HG03039 (cell line): Measurements from ENCODE around the gene CCDC51.
A peak's percentile ranks its signal among the peaks of the same experiment; 100 is the strongest.
"Not testable (repeated sequence)": the region's sequence is repeated elsewhere in the genome, so short reads cannot be mapped to it uniquely, and the experiment has no call there.

Source experiments
- ATAC-seq: cut with Tn5 transposase; IDR thresholded peaks from one replicate; pipeline ENCODE4 v1.9.1; 2021; ENCODE audit warnings: mild to moderate bottlenecking, moderate library complexity; ENCODE audit not compliant: unreplicated experiment

The CCDC51 gene, protein sequence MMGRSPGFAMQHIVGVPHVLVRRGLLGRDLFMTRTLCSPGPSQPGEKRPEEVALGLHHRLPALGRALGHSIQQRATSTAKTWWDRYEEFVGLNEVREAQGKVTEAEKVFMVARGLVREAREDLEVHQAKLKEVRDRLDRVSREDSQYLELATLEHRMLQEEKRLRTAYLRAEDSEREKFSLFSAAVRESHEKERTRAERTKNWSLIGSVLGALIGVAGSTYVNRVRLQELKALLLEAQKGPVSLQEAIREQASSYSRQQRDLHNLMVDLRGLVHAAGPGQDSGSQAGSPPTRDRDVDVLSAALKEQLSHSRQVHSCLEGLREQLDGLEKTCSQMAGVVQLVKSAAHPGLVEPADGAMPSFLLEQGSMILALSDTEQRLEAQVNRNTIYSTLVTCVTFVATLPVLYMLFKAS

DNA sequence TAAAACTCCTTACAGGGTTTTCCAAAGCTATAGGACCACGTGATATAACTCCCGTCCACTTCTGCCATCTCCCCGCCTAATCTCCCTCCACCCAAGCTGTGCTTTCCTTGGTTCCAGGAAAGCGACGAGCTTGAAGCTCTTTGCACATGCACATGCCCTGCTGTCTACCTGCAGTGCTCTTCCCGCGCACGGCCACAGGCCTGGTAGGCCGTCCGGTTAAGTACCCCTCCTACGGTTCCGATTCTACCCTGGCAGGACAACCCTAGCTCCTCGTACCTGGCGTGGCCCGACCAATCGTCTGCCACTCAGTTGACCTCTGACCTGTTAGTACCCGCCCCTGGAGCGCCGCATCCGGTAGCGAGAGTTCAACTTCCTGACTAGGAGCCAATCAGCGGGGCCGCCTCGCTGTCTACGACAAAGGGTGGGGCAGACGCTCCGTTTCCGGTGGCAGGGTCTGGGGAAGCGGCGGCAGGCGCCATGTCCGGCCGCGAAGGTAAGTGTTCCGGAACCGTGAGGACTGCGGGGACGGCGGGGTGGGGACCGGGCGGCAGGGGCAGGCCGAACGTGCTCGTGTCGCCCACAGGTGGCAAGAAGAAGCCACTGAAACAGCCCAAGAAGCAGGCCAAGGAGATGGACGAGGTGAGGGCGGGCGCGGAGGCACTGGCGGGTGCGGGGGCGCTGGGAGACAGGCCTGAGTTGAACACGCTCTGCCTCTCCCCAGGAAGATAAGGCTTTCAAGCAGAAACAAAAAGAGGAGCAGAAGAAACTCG, at the start of gene CCDC51, which contains the start of gene TMA7:
CCDC51 (minus strand) TSS at position 300 of the 770 bp plus-strand sequence. CDS start 4,991 bp downstream, outside the sequence.
TMA7 (plus strand) TSS at position 438 of the 770 bp plus-strand sequence; CDS start at position 478, 40 bp downstream.
- ATAC-seq = peak; percentile 91

DNA sequence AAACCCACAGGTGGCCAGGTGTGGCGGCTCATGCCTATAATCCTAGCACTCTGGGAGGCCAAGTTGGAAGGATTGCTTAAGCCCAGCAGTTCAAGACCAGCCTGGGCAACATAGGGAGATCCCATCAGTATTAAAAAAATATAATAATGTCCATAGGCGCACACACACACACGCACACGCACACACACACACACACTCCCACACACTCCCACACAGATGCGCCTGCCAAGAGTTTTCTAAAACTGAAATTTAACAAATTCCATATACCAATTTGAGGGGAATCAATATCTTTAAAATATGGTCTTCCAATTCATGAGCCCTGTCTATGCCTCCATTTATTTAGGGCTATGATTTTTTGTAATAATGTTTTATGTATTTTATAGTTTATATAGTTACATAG, 47.0 kb upstream of the CCDC51 start:
- no peak for ATAC-seq

DNA sequence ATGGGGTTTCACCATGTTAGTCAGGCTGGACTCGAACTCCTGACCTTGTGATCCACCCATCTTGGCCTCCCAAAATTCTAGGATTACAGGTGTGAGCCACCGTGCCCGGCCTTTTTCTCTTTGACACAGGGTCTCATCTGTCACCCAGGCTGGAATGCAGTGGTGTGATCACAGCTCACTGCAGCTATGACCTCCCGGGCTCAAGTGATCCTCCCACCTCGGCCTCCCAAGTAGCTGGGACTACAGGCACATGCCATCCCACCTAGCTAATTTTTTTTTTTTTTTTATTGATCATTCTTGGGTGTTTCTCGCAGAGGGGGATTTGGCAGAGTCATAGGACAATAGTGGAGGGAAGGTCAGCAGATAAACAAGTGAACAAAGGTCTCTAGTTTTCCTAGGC, 42.9 kb upstream of the CCDC51 start:
- not testable (repeated sequence) for ATAC-seq

DNA sequence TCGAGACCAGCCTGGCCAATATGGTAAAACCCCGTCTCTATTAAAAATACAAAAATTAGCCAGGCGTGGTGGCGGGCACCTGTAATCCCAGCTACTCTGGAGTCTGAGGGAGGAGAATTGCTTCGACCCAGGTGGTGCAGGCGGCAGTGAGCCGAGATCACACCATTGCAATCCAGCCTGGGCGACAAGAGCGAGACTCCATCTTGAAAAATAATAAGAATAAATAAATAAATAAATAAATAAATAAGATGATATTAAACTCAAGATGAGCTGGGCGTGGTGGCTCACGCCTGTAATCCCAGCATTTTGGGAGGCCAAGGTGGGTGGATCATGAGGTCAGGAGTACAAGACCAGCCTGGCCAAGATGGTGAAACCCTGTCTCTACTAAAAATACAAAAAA, 41.0 kb upstream of the CCDC51 start:
- ATAC-seq = not testable (repeated sequence)

DNA sequence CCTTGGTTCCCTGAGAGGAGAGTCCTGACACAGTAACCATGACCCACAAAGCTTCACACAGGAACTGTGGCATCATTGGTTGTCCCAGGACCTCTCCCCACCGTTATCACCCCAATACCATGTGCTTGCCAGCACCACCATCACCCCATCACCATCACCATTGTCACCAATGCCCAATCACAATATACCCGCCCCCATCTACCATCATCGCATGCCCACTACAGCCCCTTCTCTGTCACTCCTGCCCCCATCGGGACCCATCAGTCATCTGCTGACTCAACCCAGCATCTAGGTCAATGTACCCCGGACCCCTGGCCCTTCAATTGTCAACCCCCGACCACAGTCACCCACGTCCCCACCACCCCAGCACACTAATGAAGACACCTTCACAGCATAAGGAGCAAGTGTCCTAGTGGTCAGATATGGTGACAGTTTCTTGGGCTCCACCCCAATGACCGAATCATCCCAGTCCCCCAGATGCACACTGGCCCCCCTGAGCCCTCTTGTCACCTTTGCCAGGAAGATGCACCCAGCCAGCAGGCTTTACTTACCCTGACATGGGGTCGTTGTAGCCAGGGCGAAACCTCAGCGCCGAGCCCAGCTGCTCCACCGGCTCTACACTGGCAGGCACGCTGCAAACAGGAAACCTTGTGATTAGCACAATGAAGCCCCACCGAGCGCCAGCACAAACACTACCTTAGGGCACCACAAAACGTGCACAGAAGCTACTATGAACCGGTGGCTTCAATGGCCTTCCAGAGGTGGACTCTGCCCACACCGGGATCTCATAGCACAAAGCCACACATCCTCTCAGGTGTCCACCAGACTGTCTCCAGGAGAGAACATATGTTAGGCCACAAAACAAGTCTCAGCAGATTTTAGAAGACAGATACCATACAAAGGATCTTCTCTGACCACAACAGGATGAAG, 39.0 kb upstream of the CCDC51 start:
- no peak for ATAC-seq

DNA sequence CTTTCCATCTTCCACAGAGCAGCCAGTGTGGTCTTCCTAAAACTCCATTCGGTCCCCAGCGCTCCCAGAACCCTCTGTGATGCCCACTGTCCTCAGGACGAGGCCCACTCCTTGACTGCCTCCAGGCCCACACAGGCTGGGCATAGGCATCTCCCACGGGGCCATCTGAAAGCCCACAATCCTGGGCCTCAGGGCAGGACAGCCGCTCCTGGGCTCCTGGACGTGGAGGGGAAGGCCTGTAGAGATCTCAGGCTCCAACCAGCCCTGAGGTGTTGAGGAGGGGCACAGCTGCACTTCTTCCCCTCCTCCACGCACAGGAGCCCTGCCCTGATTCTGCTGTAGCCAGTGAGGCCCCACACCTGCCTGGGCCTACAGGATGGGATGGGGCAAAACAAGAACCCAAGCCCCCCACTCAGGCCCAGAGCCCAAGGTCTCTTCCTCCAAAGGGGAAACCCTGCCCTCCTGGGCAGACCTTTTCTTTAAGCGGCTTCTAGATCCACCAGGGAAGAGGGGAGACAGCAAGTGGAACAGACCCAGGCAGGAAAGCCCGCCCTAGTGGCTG, 38.1 kb upstream of the CCDC51 start:
- no peak for ATAC-seq

DNA sequence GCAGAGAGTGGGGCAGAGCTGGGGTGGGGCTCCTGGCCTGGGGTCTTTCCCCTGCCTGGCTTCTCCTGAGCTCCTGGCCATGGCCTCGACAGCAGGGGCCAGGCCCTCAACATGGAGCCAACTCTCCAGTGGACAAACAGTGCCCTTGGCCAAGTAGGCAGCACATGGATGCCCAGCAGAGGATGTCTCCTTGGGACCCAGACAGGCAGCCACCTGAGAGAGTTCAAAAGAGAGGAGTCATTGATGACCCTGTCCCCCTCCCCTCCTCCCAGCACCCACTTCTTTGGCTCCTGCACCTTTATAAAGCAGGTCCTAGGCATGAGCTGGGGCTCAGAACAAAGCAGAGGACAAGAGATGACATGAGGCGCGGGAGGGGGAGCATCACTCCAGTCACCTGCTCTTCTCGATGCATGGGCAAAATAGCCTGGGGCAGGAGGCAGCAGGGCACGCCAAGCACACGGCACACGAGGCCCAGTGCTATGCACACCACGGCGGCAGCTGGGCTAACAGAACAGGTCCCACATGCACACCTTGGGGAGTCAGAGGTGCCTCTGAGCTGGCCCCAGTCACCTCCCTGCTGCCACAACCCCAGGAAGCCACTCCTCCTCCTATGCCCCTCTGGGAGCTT, 36.6 kb upstream of the CCDC51 start:
- no peak for ATAC-seq

DNA sequence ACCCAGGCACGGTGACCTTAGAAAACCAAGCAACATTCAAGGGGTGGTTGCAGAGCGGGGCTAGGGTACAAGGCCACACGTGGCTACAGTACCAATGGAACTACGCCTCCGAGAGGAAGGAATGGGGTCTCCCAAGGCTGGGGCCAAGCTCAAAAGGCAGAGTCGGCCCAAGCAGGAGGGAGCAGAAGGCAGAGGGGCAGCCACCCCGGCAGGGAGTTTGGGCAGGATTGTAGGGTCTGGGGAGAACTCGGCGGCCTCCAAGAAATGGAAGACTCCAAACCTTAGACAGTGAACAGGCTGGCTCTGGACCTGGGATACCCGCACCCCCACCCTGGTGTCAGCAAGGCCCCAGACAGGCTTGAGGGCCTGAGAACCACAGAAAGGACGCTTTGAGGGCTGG, 35.3 kb upstream of the CCDC51 start:
- ATAC-seq = no peak

DNA sequence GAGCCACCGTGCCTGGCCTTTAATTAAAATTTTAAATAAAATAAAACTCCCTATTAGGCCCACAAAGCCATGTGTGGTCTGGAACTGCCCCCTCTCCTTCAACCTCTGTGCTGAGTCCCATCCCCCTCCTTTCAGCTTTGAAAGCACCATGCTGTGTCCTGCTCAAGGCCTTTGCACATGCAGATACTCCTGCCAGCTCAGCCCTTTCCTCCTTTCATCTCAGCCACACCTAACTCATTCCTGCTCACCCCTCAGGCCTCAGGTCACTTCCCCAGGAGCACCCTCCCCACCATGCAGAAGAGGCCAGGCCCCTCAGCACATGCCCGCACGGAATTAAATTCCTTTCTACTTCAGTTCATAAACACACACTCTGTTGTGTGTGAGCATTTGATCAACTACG, 34.7 kb upstream of the CCDC51 start:
- ATAC-seq = no peak

DNA sequence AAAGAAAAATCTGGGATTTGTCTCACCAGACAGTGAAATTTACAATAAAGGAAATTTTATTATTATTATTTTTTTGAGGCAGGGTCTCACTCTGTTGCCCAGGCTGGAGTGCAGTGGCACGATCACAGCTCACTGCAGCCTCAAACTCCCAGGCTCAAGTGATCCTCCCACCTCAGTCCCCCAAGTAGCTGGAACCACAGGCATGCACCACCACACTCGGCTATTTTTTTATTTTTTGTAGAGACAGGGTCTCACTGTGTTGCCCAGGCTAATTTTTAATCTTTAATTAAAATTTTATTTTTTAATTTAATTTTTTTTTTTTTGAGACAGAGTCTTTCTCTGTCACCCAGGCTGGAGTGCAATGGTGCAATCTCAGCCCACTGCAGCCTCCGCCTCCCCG, 34.1 kb upstream of the CCDC51 start:
- not testable (repeated sequence) for ATAC-seq

DNA sequence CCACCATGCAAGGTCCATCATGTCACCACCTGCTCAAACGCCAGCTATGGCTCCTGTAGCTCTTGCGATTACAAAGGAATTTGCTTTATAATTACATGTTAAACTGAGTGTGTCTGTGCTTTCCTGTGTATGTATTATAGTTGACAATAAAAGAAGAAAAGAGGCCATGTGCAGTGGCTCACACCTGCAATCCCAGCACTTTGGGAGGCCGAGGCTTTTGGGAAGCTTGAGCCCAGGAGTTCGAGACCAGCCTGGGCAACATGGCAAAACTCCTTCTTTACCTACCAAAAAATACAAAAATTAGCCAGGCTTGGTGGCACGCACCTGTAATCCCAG, 33.7 kb upstream of the CCDC51 start:
- no peak for ATAC-seq

DNA sequence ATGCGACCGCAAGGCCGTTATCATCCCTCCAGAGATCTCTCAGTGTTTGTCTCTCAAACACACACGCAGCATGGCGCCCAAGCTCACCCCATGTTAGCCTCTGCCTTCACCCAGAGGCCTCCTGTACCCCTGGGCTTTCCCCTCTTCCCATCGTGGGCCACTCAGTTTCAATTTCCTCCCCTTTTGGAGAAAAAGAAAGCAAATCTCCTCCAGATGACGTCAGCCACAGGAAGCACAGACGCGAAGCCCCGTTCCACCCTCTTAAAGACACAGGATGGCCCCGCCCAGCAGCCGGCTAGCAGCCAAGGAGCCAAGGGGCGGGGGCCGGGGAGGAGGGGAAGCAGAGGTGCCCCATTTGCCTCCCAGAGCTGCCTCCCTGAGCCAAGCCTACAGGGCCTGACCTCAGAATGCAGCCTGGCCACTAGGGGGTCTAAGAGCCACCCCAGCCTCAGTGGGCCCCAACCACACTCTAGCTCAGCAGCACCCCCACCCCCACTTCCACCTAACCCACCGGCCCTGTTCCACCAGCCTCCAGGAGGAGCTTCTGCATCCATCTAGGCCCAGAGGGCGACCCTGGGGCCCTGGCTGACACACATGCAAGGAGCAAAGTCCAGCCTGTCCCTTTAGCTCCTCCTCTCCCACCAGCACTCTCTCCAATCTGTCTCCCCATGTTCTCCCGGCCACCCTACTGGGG, 33.2 kb upstream of the CCDC51 start:
- peak; percentile 75 for ATAC-seq

DNA sequence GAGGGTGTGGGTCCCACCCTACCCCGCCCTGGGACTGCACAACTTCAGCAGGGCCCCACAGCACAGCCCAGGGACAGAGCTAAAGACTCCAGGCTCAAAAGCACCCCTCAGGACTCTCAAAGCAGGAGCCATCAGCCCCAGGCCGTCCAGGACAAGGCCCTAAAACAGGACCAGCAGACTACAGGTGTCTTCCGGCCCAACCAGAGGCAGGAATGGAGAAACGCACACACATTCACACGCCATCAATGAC, 32.7 kb upstream of the CCDC51 start:
- ATAC-seq = peak; percentile 8

DNA sequence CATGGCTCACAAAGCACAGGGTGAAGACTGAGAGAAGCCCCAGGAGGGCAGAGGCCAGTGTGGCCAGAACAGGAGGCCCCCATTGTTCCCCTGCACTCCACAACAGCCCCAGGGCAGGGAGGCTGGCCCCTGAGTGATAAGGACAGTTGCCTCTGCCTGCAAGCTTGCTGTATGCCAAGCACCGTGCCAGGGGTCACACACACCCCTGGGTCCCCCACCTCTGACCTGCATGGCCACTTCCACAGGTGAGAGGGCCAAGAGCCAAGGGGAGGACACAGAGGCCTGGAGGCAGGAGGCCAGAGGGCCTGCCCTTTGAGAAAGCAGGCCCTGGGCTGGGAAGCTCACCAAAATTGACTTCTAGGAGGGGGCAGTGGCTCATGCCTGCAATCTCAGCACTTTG, 30.4 kb upstream of the CCDC51 start:
- ATAC-seq = no peak

DNA sequence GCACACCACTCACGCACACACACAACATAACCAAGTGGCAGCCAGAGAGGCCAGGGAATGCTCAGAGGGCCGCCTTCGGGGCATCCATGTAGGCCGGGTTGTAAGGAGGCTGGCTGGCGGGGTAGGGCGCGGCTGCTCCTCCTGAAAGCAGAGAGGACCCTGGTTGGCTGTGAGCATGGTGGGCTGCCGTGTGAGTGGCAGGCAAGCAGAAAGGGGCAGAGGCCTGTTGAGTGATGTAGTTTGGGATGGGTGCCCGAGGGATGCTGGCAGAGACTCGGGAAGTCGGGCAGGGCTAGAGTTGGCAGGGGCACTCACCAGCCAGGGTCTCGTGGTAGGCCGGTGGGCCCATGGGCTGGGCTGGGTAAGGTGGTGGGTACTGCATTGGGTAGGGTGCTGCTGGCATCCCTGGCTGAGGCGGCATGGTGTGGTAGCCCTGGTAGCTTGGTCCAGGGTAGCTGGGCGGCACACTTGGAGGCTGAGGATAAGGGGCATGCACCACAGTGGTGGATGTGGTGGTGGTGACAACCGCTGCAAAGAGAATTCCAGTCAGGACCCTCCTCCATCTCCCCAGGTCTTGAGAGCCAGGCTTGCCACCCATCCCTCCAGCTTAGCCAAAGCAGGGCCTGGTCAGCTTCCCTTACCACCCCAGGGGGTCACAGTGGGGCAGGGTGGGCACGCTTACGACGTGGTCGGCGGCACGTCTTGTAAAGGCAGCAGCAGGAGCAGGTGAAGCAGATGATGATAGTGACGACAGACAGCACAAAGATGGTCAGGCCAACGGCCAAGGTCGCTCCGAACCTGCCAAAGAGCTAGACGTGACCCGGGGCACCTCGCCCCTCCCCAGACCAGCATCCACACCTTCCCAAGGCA, 29.4 kb upstream of the CCDC51 start:
- ATAC-seq = no peak

DNA sequence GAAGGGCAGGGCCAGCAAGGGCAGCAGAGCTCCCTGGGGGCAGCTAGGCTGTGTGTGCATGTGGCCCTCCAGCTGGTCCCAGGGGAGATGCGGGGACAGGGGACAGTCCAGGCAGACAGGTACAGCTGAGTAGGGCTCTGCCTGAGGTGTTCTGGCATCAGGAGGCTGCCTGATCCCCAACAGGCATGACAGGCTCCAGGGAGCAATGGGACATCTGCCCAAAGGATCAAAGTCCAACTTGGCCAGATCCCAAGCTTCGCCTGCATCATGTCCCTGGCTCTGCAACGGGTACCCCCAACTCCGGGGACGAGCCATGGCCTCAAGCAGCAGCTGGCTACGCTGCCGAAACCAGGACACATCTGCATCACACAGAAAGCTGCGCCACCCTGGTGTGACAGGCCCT, 28.4 kb upstream of the CCDC51 start:
- no peak for ATAC-seq

DNA sequence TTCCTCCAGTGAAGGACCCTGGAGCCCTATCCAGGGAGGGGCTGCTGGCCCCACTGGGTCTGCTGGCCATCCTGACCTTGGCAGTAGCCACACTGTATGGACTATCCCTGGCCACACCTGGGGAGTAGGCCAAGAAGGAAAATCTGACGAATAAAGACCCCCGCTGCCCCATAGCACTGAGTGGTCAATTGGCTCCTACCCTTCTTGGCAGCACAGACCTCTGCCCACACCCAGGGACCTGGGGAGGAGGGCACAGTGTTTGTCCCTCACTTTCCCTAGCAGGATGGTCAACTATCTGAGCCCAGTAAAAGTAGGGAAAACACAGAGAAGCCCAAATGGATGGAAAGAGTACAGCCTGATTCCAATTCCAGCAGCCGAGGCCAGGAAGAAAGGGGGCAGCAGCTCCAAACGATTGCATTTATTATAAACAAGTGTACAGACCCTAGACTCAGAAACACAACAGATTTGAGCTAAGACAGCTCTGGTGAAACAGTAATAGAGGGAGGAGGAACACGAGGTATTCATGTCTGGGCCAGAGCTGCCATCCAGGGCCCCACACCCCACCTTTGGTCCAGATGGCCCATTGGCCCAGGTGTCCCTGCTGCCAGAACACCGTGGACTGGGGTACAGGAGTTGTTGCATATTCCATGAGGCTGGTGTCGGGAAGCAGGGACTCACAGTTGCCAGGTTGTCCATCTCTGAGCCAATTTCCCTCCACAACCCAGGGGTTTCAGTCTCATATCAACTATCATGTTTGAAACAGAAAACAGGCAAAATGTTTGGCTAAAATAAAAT, 27.8 kb upstream of the CCDC51 start:
- no peak for ATAC-seq

DNA sequence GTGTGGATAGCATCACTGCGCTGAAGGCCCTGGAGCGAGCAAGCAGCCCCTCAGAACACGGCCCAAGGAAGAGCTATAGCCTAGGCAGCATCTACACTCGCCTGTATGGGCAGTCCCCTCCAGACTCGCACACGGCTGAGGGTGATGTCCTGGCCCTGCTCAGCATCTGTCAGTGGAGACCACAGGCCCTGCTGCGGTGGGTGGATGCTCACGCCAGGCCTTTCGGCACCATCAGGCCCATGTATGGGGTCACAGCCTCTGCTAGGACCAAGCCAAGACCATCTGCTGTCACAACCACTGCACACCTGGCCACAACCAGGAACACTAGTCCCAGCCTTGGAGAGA, 27.2 kb upstream of the CCDC51 start:
- no peak for ATAC-seq
